HepG2 (cell line): ENCODE data around the gene QSER1. TPM values are rescaled to one million over a fixed set of nuclear protein-coding genes. Genes with fewer than 3 reads are reported as not detected.

ENCODE experiments used
- ETV5 ChIP-seq: IDR thresholded peaks from 2 replicates; pipeline ENCODE4 v1.6.1; 2018; ENCODE audit warnings: missing biosample characterization, missing genetic modification reagents, inconsistent platforms, borderline replicate concordance
- HNF4A ChIP-seq: sonication (generic); formaldehyde crosslinking; IDR thresholded peaks from 2 replicates; pipeline ENCODE4 v1.4.0; 2020; ENCODE audit warnings: missing genetic modification reagents
- NFRKB ChIP-seq: fragments of 450-650 bp; IDR thresholded peaks from 2 replicates; pipeline ENCODE4 v1.6.1; 2017
- SOX13 ChIP-seq, 3 experiments: fragments of 450-650 bp in 1 of 3; sonication (generic) in 1 of 3; formaldehyde crosslinking in 1 of 3; IDR thresholded peaks in 2 of 3; conservative IDR thresholded peaks in 1 of 3; 2 replicates each; pipeline versions ENCODE4 v1.5.0 to v1.6.1; 2016 to 2020; ENCODE audit warnings: antibody characterized with exemption in 1 of 3, mild to moderate bottlenecking in 1 of 3, missing compliant biosample characterization in 1 of 3, missing genetic modification reagents in 1 of 3, moderate library complexity in 1 of 3
- SRSF9 ChIP-seq: fragments of 200-400 bp; formaldehyde crosslinking; IDR thresholded peaks from 2 replicates; pipeline ENCODE4 v1.6.1; 2018; ENCODE audit warnings: borderline replicate concordance, mild to moderate bottlenecking, low read depth, low read length; ENCODE audit not compliant: insufficient read depth, poor library complexity, severe bottlenecking
- TGIF2 ChIP-seq: IDR thresholded peaks from 2 replicates; pipeline ENCODE4 v1.6.1; 2016; ENCODE audit warnings: control low read depth, missing compliant biosample characterization
- THRA ChIP-seq: sonication (generic); formaldehyde crosslinking; IDR thresholded peaks from 2 replicates; pipeline ENCODE4 v1.4.0; 2020; ENCODE audit warnings: missing genetic modification reagents, borderline replicate concordance
- TIGD3 ChIP-seq: sonication (generic); formaldehyde crosslinking; IDR thresholded peaks from 2 replicates; pipeline ENCODE4 v1.5.1; 2020; ENCODE audit warnings: mild to moderate bottlenecking, missing genetic modification reagents, borderline replicate concordance
- ZNF292 ChIP-seq: sonication (generic); formaldehyde crosslinking; IDR thresholded peaks from 2 replicates; pipeline ENCODE4 v1.8.1; 2022; ENCODE audit warnings: mild to moderate bottlenecking, low read depth, missing genetic modification reagents, borderline replicate concordance
- ZNF382 ChIP-seq: sonication (generic); formaldehyde crosslinking; IDR thresholded peaks from 2 replicates; pipeline ENCODE4 v1.5.0; 2020; ENCODE audit warnings: missing genetic modification reagents, mild to moderate bottlenecking, borderline replicate concordance
- ZNF549 ChIP-seq: sonication (generic); formaldehyde crosslinking; IDR thresholded peaks from 2 replicates; pipeline ENCODE4 v1.5.0; 2020; ENCODE audit warnings: missing genetic modification reagents
- ZNF879 ChIP-seq: sonication (generic); formaldehyde crosslinking; IDR thresholded peaks from 2 replicates; pipeline ENCODE4 v1.8.1; 2023; ENCODE audit warnings: missing genetic modification reagents
- ZSCAN25 ChIP-seq: sonication (generic); formaldehyde crosslinking; IDR thresholded peaks from 2 replicates; pipeline ENCODE4 v1.8.0; 2022; ENCODE audit warnings: mild to moderate bottlenecking, missing genetic modification reagents
- polyA plus RNA-seq, 8 experiments: library from polyadenylated mRNA; depleted of rRNA in 3 of 8; stranded (reverse) in 7 of 8; unstranded in 1 of 8; fragments of >200 nt; fragmentation: Illumina TruSeq in 4 of 8; extraction: Trizol in 4 of 8; gene quantifications; 2 replicates each; pipeline versions ENCODE4 v1.2.1 to v1.2.3, GENCODE V29; 2011 to 2016; ENCODE audit warnings: low read depth in 4 of 8, missing spikeins in 1 of 8, mixed read lengths in 1 of 8; ENCODE audit not compliant: insufficient read depth in 1 of 8
- total RNA-seq, 5 experiments: library from RNA; depleted of rRNA; stranded (reverse); fragments of >200 nt; fragmentation: Illumina TruSeq; extraction: Trizol; gene quantifications; 2 replicates each; pipeline ENCODE4 v1.2.3, GENCODE V29; 2016; ENCODE audit warnings: low read depth in 1 of 5
- TF ChIP-seq, protein P1 (sequence below): sonication (generic); formaldehyde crosslinking; IDR thresholded peaks from 2 replicates; pipeline ENCODE4 v1.5.0; 2020; ENCODE audit warnings: mild to moderate bottlenecking, low read depth, missing genetic modification reagents, borderline replicate concordance
- TF ChIP-seq, protein P2 (sequence below): sonication (generic); formaldehyde crosslinking; IDR thresholded peaks from 2 replicates; pipeline ENCODE4; 2020; ENCODE audit warnings: missing genetic modification reagents, mild to moderate bottlenecking, borderline replicate concordance
- TF ChIP-seq, protein P3 (sequence below): sonication (generic); formaldehyde crosslinking; IDR thresholded peaks from 2 replicates; pipeline ENCODE4 v1.4.0; 2020; ENCODE audit warnings: missing genetic modification reagents, borderline replicate concordance

Gene QSER1
- total and polyA plus RNA-seq, 2 of the 13 experiments (the other 11 are each of a cell fraction or from before 2014, with no cell fraction given) = 8.9 to 17.3 TPM

DNA sequence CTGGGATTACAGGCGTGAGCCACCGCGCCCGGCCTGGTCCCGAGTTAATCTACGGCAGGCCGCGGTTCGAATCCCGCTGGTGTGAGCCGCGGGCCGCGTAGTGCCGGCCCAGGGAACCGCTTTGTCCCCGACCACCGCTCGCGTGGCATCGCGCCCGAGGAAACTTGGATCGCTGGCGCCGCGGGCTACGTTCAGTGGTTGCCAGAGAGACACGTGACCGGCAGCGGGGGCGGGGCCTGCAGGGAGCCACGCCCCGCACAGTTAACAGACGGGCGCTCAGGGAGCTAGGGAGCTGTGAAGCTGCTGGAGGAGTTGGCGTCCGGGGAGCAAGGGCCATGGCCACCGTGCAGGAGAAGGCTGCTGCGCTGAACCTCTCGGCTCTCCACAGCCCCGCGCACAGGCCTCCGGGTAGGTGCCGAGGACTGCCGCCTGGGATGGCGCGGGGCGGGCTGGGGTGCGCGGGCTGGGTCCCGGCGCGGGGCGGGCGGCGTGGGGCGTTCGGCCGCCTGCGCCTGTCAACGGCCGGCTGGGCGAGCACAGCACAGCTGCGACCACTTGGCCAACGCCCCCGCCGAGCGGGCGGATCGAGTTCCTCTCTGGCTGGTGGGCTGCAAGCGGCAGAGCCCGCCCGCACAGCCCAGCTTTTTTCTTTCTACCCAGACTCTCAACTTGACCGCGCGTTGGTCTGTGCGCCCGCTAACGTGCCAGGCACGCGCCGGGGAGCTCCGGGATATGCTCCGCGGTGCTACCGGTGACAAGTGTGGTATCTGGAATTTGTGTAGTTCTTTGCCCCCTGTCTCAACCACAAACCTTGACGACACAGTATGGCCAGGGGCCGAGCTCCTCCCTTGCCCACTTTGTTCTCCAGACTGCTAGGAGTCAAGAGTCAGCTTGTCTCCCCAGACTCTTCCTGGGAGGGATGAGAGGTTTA lies 123.3 kb downstream of the QSER1 start, which contains the start of gene DEPDC7 (continued):
- no peak for TF ChIP-seq SRSF9
- TF ChIP-seq, protein P1, sequence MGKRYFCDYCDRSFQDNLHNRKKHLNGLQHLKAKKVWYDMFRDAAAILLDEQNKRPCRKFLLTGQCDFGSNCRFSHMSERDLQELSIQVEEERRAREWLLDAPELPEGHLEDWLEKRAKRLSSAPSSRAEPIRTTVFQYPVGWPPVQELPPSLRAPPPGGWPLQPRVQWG (CRISPR knock-in tag) = no peak
- peak; percentile 10; the same call in 1 of the 2 replicates for TF ChIP-seq SOX13 (IDR thresholded peaks at IDR 0.05)
- peak in 1 of 2 experiments; percentile 41; a peak in 2 of 4 replicates for TF ChIP-seq SOX13 (CRISPR knock-in tag; conservative IDR thresholded peaks at IDR 0.05 in 1 of 2, IDR thresholded peaks at IDR 0.05 in 1 of 2)
- TF ChIP-seq HNF4A = no peak; the same call in 1 of the 2 replicates
- TF ChIP-seq ZNF382 (CRISPR knock-in tag) = no peak
- TF ChIP-seq, protein P2, sequence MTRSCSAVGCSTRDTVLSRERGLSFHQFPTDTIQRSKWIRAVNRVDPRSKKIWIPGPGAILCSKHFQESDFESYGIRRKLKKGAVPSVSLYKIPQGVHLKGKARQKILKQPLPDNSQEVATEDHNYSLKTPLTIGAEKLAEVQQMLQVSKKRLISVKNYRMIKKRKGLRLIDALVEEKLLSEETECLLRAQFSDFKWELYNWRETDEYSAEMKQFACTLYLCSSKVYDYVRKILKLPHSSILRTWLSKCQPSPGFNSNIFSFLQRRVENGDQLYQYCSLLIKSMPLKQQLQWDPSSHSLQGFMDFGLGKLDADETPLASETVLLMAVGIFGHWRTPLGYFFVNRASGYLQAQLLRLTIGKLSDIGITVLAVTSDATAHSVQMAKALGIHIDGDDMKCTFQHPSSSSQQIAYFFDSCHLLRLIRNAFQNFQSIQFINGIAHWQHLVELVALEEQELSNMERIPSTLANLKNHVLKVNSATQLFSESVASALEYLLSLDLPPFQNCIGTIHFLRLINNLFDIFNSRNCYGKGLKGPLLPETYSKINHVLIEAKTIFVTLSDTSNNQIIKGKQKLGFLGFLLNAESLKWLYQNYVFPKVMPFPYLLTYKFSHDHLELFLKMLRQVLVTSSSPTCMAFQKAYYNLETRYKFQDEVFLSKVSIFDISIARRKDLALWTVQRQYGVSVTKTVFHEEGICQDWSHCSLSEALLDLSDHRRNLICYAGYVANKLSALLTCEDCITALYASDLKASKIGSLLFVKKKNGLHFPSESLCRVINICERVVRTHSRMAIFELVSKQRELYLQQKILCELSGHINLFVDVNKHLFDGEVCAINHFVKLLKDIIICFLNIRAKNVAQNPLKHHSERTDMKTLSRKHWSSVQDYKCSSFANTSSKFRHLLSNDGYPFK (CRISPR knock-in tag) = peak; percentile 57; the same call in 1 of the 2 replicates
- peak; percentile 52; the same call in 1 of the 2 replicates for TF ChIP-seq ETV5 (CRISPR knock-in tag)
- peak; percentile 85; the same call in 1 of the 2 replicates for TF ChIP-seq ZNF879 (CRISPR knock-in tag)
- 0 out of 2 replicates have a peak, but pooled peaks have one; percentile 22 for TF ChIP-seq ZNF549 (CRISPR knock-in tag)
- TF ChIP-seq, protein P3, sequence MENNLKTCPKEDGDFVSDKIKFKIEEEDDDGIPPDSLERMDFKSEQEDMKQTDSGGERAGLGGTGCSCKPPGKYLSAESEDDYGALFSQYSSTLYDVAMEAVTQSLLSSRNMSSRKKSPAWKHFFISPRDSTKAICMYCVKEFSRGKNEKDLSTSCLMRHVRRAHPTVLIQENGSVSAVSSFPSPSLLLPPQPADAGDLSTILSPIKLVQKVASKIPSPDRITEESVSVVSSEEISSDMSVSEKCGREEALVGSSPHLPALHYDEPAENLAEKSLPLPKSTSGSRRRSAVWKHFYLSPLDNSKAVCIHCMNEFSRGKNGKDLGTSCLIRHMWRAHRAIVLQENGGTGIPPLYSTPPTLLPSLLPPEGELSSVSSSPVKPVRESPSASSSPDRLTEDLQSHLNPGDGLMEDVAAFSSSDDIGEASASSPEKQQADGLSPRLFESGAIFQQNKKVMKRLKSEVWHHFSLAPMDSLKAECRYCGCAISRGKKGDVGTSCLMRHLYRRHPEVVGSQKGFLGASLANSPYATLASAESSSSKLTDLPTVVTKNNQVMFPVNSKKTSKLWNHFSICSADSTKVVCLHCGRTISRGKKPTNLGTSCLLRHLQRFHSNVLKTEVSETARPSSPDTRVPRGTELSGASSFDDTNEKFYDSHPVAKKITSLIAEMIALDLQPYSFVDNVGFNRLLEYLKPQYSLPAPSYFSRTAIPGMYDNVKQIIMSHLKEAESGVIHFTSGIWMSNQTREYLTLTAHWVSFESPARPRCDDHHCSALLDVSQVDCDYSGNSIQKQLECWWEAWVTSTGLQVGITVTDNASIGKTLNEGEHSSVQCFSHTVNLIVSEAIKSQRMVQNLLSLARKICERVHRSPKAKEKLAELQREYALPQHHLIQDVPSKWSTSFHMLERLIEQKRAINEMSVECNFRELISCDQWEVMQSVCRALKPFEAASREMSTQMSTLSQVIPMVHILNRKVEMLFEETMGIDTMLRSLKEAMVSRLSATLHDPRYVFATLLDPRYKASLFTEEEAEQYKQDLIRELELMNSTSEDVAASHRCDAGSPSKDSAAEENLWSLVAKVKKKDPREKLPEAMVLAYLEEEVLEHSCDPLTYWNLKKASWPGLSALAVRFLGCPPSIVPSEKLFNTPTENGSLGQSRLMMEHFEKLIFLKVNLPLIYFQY (CRISPR knock-in tag) = peak; percentile 66; the same call in 1 of the 2 replicates
- peak; percentile 21; the same call in 1 of the 2 replicates for TF ChIP-seq ZSCAN25
- TF ChIP-seq THRA (CRISPR knock-in tag) = peak; percentile 48; the same call in 1 of the 2 replicates
- TF ChIP-seq TIGD3 = no peak; the same call in 1 of the 2 replicates
- no peak for TF ChIP-seq NFRKB
- TF ChIP-seq TGIF2 (CRISPR knock-in tag) = peak; percentile 56; the same call in 1 of the 2 replicates
- peak; percentile 70; the same call in 1 of the 2 replicates for TF ChIP-seq ZNF292 (CRISPR knock-in tag)
